ENCODE data around the gene DIRAS1. TPM values are rescaled to one million over a fixed set of nuclear protein-coding genes. Genes with fewer than 3 reads are reported as not detected.
"Not testable (repeated sequence)": the region's sequence is repeated elsewhere in the genome, so short reads cannot be mapped to it uniquely, and the experiment has no call there.

DIRAS1 gene
- total RNA-seq, 1 donor from 2014 or later, result 0.71 TPM

- Histone ChIP-seq H3K36me3 (no peaks in the 10 kb centered on the region), H3K9me3 (peaks cover 8% of the 10 kb centered on the region), H3K4me1 (no peaks in the 10 kb centered on the region), H3K4me3 (no peak overlapping the region), H3K27ac (no peak overlapping the region), H3K27me3 (ENCODE audit: low read depth) (peaks cover 16% of the 10 kb centered on the region)
- intact Hi-C loops (cut with DNase I), result no loop called here
- ATAC-seq, result no peak
- no peak for DNase-seq
- TF ChIP-seq, protein P1, sequence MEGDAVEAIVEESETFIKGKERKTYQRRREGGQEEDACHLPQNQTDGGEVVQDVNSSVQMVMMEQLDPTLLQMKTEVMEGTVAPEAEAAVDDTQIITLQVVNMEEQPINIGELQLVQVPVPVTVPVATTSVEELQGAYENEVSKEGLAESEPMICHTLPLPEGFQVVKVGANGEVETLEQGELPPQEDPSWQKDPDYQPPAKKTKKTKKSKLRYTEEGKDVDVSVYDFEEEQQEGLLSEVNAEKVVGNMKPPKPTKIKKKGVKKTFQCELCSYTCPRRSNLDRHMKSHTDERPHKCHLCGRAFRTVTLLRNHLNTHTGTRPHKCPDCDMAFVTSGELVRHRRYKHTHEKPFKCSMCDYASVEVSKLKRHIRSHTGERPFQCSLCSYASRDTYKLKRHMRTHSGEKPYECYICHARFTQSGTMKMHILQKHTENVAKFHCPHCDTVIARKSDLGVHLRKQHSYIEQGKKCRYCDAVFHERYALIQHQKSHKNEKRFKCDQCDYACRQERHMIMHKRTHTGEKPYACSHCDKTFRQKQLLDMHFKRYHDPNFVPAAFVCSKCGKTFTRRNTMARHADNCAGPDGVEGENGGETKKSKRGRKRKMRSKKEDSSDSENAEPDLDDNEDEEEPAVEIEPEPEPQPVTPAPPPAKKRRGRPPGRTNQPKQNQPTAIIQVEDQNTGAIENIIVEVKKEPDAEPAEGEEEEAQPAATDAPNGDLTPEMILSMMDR (IDR thresholded peaks at IDR 0.05), result no peak
These were observed 5.5 kb downstream of the DIRAS1 start for GRCh38 chr19:2715470-2716274.

- no peak for ATAC-seq
- no peak overlapping the region for H3K27ac ChIP-seq
- TF ChIP-seq, protein P1 (IDR thresholded peaks at IDR 0.05), result no peak
- intact Hi-C loops (cut with DNase I), result no loop called here
- H3K4me3 ChIP-seq, result no peak overlapping the region
- H3K27me3 ChIP-seq (ENCODE audit: low read depth), result peaks cover 8% of the 10 kb centered on the region
- H3K36me3 ChIP-seq, result no peaks in the 10 kb centered on the region
- H3K4me1 ChIP-seq, result no peaks in the 10 kb centered on the region
- peaks cover 8% of the 10 kb centered on the region for H3K9me3 ChIP-seq
- peak; percentile 25 for DNase-seq
These were observed 6.5 kb downstream of the DIRAS1 start for GRCh38 chr19:2714531-2715269.

DNA sequence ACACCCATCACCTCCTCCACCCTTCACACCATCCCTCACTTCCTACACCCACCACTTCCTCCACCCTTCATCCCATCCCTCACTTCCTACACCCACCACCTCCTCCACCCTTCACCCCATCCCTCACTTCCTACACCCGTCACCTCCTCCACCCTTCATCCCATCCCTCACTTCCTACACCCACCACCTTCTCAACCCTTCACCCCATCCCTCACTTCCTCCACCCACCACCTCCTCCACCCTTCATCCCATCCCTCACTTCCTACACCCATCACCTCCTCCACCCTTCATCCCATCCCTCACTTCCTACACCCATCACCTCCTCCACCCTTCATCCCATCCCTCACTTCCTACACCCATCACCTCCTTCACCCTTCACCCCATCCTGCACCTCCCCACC, 7.1 kb downstream of the DIRAS1 start:
- H3K4me1 ChIP-seq; H3K9me3 ChIP-seq; H3K27me3 ChIP-seq (ENCODE audit: low read depth); DNase-seq; ATAC-seq; H3K36me3 ChIP-seq; intact Hi-C loops (cut with DNase I); H3K4me3 ChIP-seq; H3K27ac ChIP-seq: not testable (repeated sequence)

- DNase-seq; H3K27me3 ChIP-seq (ENCODE audit: low read depth); H3K4me3 ChIP-seq; H3K27ac ChIP-seq; H3K9me3 ChIP-seq; intact Hi-C loops (cut with DNase I); H3K36me3 ChIP-seq; H3K4me1 ChIP-seq; ATAC-seq: not testable (repeated sequence)
These were observed 8.0 kb downstream of the DIRAS1 start for GRCh38 chr19:2713170-2713569.

DNA sequence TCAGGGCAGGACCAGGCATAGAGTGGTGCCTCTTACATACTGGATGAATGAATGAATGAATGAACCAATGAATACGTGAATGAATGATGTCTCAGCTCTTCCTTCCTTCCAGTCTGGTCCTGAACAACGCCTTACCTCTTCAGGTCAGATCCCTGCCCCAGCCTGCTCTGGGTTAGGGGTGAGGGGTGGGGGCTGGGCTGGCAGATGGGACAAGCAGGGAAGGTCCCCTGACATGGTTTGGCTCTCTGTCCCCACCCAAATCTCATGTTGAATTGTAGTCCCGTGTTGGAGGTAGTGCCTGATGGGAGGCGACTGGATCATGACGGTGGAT, 9.3 kb downstream of the DIRAS1 start:
- ATAC-seq (no peak), DNase-seq (no peak)
- no peak overlapping the region for H3K4me3 ChIP-seq
- H3K36me3 ChIP-seq, result no peaks in the 10 kb centered on the region
- no peaks in the 10 kb centered on the region for H3K4me1 ChIP-seq
- TF ChIP-seq, protein P1 (IDR thresholded peaks at IDR 0.05), result no peak
- no peaks in the 10 kb centered on the region for H3K27me3 ChIP-seq (ENCODE audit: low read depth)
- intact Hi-C loops (cut with DNase I), result no loop called here
- H3K9me3 ChIP-seq, result peaks cover 8% of the 10 kb centered on the region
- no peak overlapping the region for H3K27ac ChIP-seq

GRCh38 chr19:2711172-2711874, 9.8 kb downstream of the DIRAS1 start:
- Histone ChIP-seq H3K27ac (no peak overlapping the region), H3K4me1 (no peaks in the 10 kb centered on the region), H3K9me3 (peaks cover 8% of the 10 kb centered on the region), H3K36me3 (no peaks in the 10 kb centered on the region), H3K27me3 (ENCODE audit: low read depth) (no peaks in the 10 kb centered on the region), H3K4me3 (no peak overlapping the region)
- peak in 1 of 2 donors; percentile 54 for ATAC-seq
- no peak for DNase-seq
- intact Hi-C loops (cut with DNase I), result no loop called here
- TF ChIP-seq, protein P1 (IDR thresholded peaks at IDR 0.05), result no peak

All from lower lobe of right lung (tissue), 2 donors.